Stimulated activated naive CD8-positive, alpha-beta T cell treated with anti-CD3 and anti-CD28 coated beads, Interleukin-15, Interleukin-2, amounts not matched to agents 100 ng/mL and 50 ng/mL, for 24 hours (primary cell): Measurements from ENCODE around the gene GNPNAT1.
A peak's percentile ranks its signal among the peaks of the same experiment; 100 is the strongest.

Experiments
- H3K27ac Mint-ChIP-seq: one replicate; pipeline ENCODE4 v1.8.0; 2021; ENCODE audit warnings: mild to moderate bottlenecking, mixed read lengths
- H3K27me3 Mint-ChIP-seq: one replicate; pipeline ENCODE4 v1.8.0; 2021; ENCODE audit warnings: mixed read lengths
- H3K36me3 Mint-ChIP-seq: one replicate; pipeline ENCODE4 v1.8.0; 2021; ENCODE audit warnings: low read depth, mixed read lengths
- H3K4me1 Mint-ChIP-seq: one replicate; pipeline ENCODE4 v1.8.0; 2021; ENCODE audit warnings: low read depth, mixed read lengths
- H3K4me3 Mint-ChIP-seq: one replicate; pipeline ENCODE4 v1.8.0; 2021; ENCODE audit warnings: mild to moderate bottlenecking, mixed read lengths
- H3K9me3 Mint-ChIP-seq: one replicate; pipeline ENCODE4 v1.8.0; 2021; ENCODE audit warnings: mixed read lengths

GNPNAT1 gene

GRCh38 chr14:52791223-52792096 lies at the start of gene GNPNAT1:
TSS of gene GNPNAT1 (minus strand) at chr14:52791607. CDS start at chr14:52784650, 6,957 bp downstream.
- Mint-ChIP-seq H3K4me1 (peaks cover 35% of the 10 kb centered on the region), H3K9me3 (no peaks in the 10 kb centered on the region), H3K27ac (peak within 1 kb of the TSS; percentile 80), H3K4me3 (peak within 1 kb of the TSS; percentile 93), H3K27me3 (no peaks in the 10 kb centered on the region), H3K36me3 (peaks cover 6% of the 10 kb centered on the region)

- Mint-ChIP-seq H3K9me3 (no peaks in the 10 kb centered on the region), H3K27ac (no peak overlapping the region), H3K27me3 (no peaks in the 10 kb centered on the region), H3K4me1 (no peaks in the 10 kb centered on the region), H3K36me3 (no peaks in the 10 kb centered on the region), H3K4me3 (no peak overlapping the region)
These were observed 49.5 kb upstream of the GNPNAT1 start for GRCh38 chr14:52840877-52841276.

- no peaks in the 10 kb centered on the region for H3K27me3 Mint-ChIP-seq
- no peak overlapping the region for H3K4me3 Mint-ChIP-seq
- no peaks in the 10 kb centered on the region for H3K4me1 Mint-ChIP-seq
- H3K27ac Mint-ChIP-seq: no peak overlapping the region
- H3K9me3 Mint-ChIP-seq: no peaks in the 10 kb centered on the region
- H3K36me3 Mint-ChIP-seq: no peaks in the 10 kb centered on the region
These were observed 46.0 kb upstream of the GNPNAT1 start for GRCh38 chr14:52837451-52837850.

- Mint-ChIP-seq H3K27ac (no peak overlapping the region), H3K27me3 (no peaks in the 10 kb centered on the region), H3K9me3 (no peaks in the 10 kb centered on the region), H3K4me1 (no peaks in the 10 kb centered on the region), H3K36me3 (no peaks in the 10 kb centered on the region), H3K4me3 (no peak overlapping the region)
These were observed 44.7 kb upstream of the GNPNAT1 start for GRCh38 chr14:52836063-52836462.

- no peaks in the 10 kb centered on the region for H3K36me3 Mint-ChIP-seq
- no peaks in the 10 kb centered on the region for H3K4me1 Mint-ChIP-seq
- H3K4me3 Mint-ChIP-seq: no peak overlapping the region
- no peak overlapping the region for H3K27ac Mint-ChIP-seq
- H3K9me3 Mint-ChIP-seq: no peaks in the 10 kb centered on the region
- no peaks in the 10 kb centered on the region for H3K27me3 Mint-ChIP-seq
These were observed 43.9 kb upstream of the GNPNAT1 start for GRCh38 chr14:52835122-52835903.

- Mint-ChIP-seq H3K9me3 (no peaks in the 10 kb centered on the region), H3K27ac (no peak overlapping the region), H3K36me3 (no peaks in the 10 kb centered on the region), H3K27me3 (no peaks in the 10 kb centered on the region), H3K4me1 (no peaks in the 10 kb centered on the region), H3K4me3 (no peak overlapping the region)
These were observed 43.0 kb upstream of the GNPNAT1 start for GRCh38 chr14:52834440-52834842.

GRCh38 chr14:52833891-52834290 lies 42.5 kb upstream of the GNPNAT1 start:
- Mint-ChIP-seq H3K9me3 (no peaks in the 10 kb centered on the region), H3K27ac (no peak overlapping the region), H3K4me1 (no peaks in the 10 kb centered on the region), H3K36me3 (no peaks in the 10 kb centered on the region), H3K27me3 (no peaks in the 10 kb centered on the region), H3K4me3 (no peak overlapping the region)

GRCh38 chr14:52829527-52830185 lies 38.2 kb upstream of the GNPNAT1 start:
- H3K27ac Mint-ChIP-seq: no peak overlapping the region
- H3K27me3 Mint-ChIP-seq: peaks cover under 1% of the 10 kb centered on the region
- no peaks in the 10 kb centered on the region for H3K36me3 Mint-ChIP-seq
- H3K9me3 Mint-ChIP-seq: no peaks in the 10 kb centered on the region
- no peak overlapping the region for H3K4me3 Mint-ChIP-seq
- no peaks in the 10 kb centered on the region for H3K4me1 Mint-ChIP-seq

GRCh38 chr14:52827426-52827825 lies 36.0 kb upstream of the GNPNAT1 start:
- Mint-ChIP-seq H3K27me3 (peaks cover 5% of the 10 kb centered on the region), H3K4me3 (no peak overlapping the region), H3K27ac (no peak overlapping the region), H3K4me1 (no peaks in the 10 kb centered on the region), H3K9me3 (no peaks in the 10 kb centered on the region), H3K36me3 (no peaks in the 10 kb centered on the region)

- peaks cover 5% of the 10 kb centered on the region for H3K27me3 Mint-ChIP-seq
- H3K4me3 Mint-ChIP-seq: no peak overlapping the region
- H3K36me3 Mint-ChIP-seq: no peaks in the 10 kb centered on the region
- no peaks in the 10 kb centered on the region for H3K9me3 Mint-ChIP-seq
- no peaks in the 10 kb centered on the region for H3K4me1 Mint-ChIP-seq
- no peak overlapping the region for H3K27ac Mint-ChIP-seq
These were observed 33.7 kb upstream of the GNPNAT1 start for GRCh38 chr14:52825085-52825484.

- H3K27ac Mint-ChIP-seq: no peak overlapping the region
- H3K9me3 Mint-ChIP-seq: no peaks in the 10 kb centered on the region
- H3K27me3 Mint-ChIP-seq: peaks cover 5% of the 10 kb centered on the region
- H3K36me3 Mint-ChIP-seq: no peaks in the 10 kb centered on the region
- no peak overlapping the region for H3K4me3 Mint-ChIP-seq
- H3K4me1 Mint-ChIP-seq: no peaks in the 10 kb centered on the region
These were observed 33.1 kb upstream of the GNPNAT1 start for GRCh38 chr14:52824462-52824861.

- no peaks in the 10 kb centered on the region for H3K36me3 Mint-ChIP-seq
- no peak overlapping the region for H3K4me3 Mint-ChIP-seq
- H3K9me3 Mint-ChIP-seq: no peaks in the 10 kb centered on the region
- H3K4me1 Mint-ChIP-seq: no peaks in the 10 kb centered on the region
- H3K27ac Mint-ChIP-seq: no peak overlapping the region
- peaks cover 5% of the 10 kb centered on the region for H3K27me3 Mint-ChIP-seq
These were observed 30.4 kb upstream of the GNPNAT1 start for GRCh38 chr14:52821805-52822250.

GRCh38 chr14:52808101-52808500 lies 16.7 kb upstream of the GNPNAT1 start:
- no peak overlapping the region for H3K4me3 Mint-ChIP-seq
- no peaks in the 10 kb centered on the region for H3K9me3 Mint-ChIP-seq
- no peak overlapping the region for H3K27ac Mint-ChIP-seq
- H3K4me1 Mint-ChIP-seq: no peaks in the 10 kb centered on the region
- no peaks in the 10 kb centered on the region for H3K36me3 Mint-ChIP-seq
- no peaks in the 10 kb centered on the region for H3K27me3 Mint-ChIP-seq

- H3K36me3 Mint-ChIP-seq: no peaks in the 10 kb centered on the region
- H3K4me1 Mint-ChIP-seq: peaks cover 5% of the 10 kb centered on the region
- H3K9me3 Mint-ChIP-seq: no peaks in the 10 kb centered on the region
- peaks cover 6% of the 10 kb centered on the region for H3K27me3 Mint-ChIP-seq
- no peak overlapping the region for H3K27ac Mint-ChIP-seq
- H3K4me3 Mint-ChIP-seq: no peak overlapping the region
These were observed 14.7 kb upstream of the GNPNAT1 start for GRCh38 chr14:52806115-52806514.

GRCh38 chr14:52802597-52802996 lies 11.2 kb upstream of the GNPNAT1 start:
- Mint-ChIP-seq H3K36me3 (no peaks in the 10 kb centered on the region), H3K27me3 (peaks cover 6% of the 10 kb centered on the region), H3K4me1 (peaks cover 5% of the 10 kb centered on the region), H3K27ac (no peak overlapping the region), H3K9me3 (no peaks in the 10 kb centered on the region), H3K4me3 (no peak overlapping the region)
